Vagina (tissue), 2 donors: ENCODE data around the gene SYT5. TPM values are rescaled to one million over a fixed set of nuclear protein-coding genes. Genes with fewer than 3 reads are reported as not detected.

Source experiments
- DNase-seq, 2 donors: peaks; one replicate each; pipeline ENCODE4 v3.0.0-alpha.2; 2017; ENCODE audit errors: extremely low spot score in 2 of 2
- H3K27ac ChIP-seq: fragments of 200-600 bp; sonication (generic); one replicate; pipeline ENCODE4 v1.5.1; 2019
- H3K27me3 ChIP-seq: fragments of 200-600 bp; sonication (generic); one replicate; pipeline ENCODE4 v1.5.1; 2019
- H3K36me3 ChIP-seq, 2 donors: fragments of 200-600 bp; sonication (generic); one replicate each; pipeline ENCODE4 v1.5.1; 2017 to 2019
- H3K4me1 ChIP-seq: fragments of 200-600 bp; sonication (generic); one replicate; pipeline ENCODE4 v1.5.1; 2019
- H3K4me3 ChIP-seq, 2 donors: fragments of 200-600 bp; sonication (generic); 1 replicate in 1 of 2; 2 replicates in 1 of 2; pipeline ENCODE4 v1.5.1; 2016 to 2019
- H3K9me3 ChIP-seq: fragments of 200-600 bp; sonication (generic); one replicate; pipeline ENCODE4 v1.5.1; 2019
- CTCF ChIP-seq, 3 experiments: fragments of 450-650 bp in 2 of 3; fragments of 200-600 bp in 1 of 3; sonication (generic) in 1 of 3; IDR thresholded peaks; one replicate each; pipeline ENCODE4 v1.5.1; 2017 to 2019; ENCODE audit warnings: antibody characterized with exemption in 3 of 3, mild to moderate bottlenecking in 2 of 3, moderate library complexity in 2 of 3
- POLR2A ChIP-seq, 2 donors: fragments of 450-650 bp; IDR thresholded peaks; one replicate each; pipeline ENCODE4 v1.6.1; 2017; ENCODE audit warnings: antibody characterized with exemption in 2 of 2, mild to moderate bottlenecking in 2 of 2, moderate library complexity in 2 of 2
- POLR2AphosphoS5 ChIP-seq, 2 donors: sonication (generic); formaldehyde crosslinking; IDR thresholded peaks; one replicate each; pipeline ENCODE4 v1.9.0; 2017; ENCODE audit warnings: antibody characterized with exemption in 2 of 2, mild to moderate bottlenecking in 2 of 2, low read depth in 1 of 2; ENCODE audit not compliant: insufficient read depth in 1 of 2
- intact Hi-C: fragments of 100-400 bp; cut with DNase I; formaldehyde crosslinking; loops from one replicate; pipeline ENCODE4 v1.15.1; 2023
- total RNA-seq: library from RNA; depleted of rRNA; stranded (reverse); fragments of >200 nt; gene quantifications from one replicate; pipeline ENCODE4 v1.2.3, GENCODE V29; 2016

The SYT5 gene
- total RNA-seq, 1 donor from 2014 or later = not detected

GRCh38 chr19:55213547-55213946 lies 33.5 kb upstream of the SYT5 start:
- intact Hi-C loops = no loop called here
- H3K27ac ChIP-seq = no peak overlapping the region
- TF ChIP-seq CTCF (IDR thresholded peaks at IDR 0.05) (no peak), POLR2A (IDR thresholded peaks at IDR 0.05) (no peak), POLR2AphosphoS5 (IDR thresholded peaks at IDR 0.05; ENCODE audit: insufficient read depth in 1 of 2, low read depth in 1 of 2) (no peak)
- no peak overlapping the region for H3K4me3 ChIP-seq
- no peaks in the 10 kb centered on the region for H3K27me3 ChIP-seq
- H3K4me1 ChIP-seq = peaks cover 14% of the 10 kb centered on the region
- no peaks in the 10 kb centered on the region for H3K36me3 ChIP-seq
- DNase-seq = no peak
- H3K9me3 ChIP-seq = no peaks in the 10 kb centered on the region

- peaks cover 14% of the 10 kb centered on the region for H3K4me1 ChIP-seq
- no peaks in the 10 kb centered on the region for H3K9me3 ChIP-seq
- H3K27ac ChIP-seq = no peak overlapping the region
- no peak overlapping the region for H3K4me3 ChIP-seq
- DNase-seq = no peak
- no peaks in the 10 kb centered on the region for H3K36me3 ChIP-seq
- intact Hi-C loops = no loop called here
- no peaks in the 10 kb centered on the region for H3K27me3 ChIP-seq
- TF ChIP-seq POLR2AphosphoS5 (IDR thresholded peaks at IDR 0.05; ENCODE audit: insufficient read depth in 1 of 2, low read depth in 1 of 2) (no peak), POLR2A (IDR thresholded peaks at IDR 0.05) (no peak), CTCF (IDR thresholded peaks at IDR 0.05) (no peak)
Measured at GRCh38 chr19:55212447-55212846, 32.4 kb upstream of the SYT5 start.

DNA sequence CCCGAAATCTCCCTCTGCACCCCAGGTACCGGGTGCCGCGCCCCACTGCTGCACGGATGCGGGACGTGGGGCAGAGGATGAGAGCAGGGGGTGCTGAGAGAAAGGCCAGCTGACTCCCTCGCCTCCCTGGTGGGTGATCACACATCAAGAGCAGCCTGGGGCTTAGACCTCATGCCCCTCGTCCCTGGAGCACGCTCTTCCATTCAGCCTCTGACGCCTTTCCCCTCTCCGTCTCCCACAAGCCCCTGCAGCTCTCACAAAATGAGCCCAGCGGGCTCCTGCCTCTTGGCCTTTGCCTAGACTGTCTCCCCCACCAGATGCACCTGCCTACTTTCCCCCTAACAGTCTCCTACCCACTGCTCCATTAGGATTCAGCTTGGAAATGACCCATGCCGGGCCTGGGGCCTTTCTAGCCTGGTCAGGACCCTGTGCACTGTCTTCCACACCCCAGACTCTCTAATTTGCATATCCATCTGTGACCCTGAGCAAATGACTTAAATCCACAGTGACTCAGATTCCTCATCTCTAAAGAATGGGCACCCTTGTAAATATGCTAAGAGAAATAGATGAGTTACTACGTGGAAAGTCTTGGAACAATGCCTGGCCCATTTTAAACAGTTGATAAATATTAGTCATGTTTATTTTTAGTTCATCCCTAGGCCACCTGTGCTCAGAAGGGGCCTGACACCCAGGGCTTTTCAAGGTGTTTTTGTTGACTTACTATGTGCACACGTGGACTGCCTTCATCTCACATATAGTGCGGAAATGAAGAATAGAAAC lies 29.8 kb upstream of the SYT5 start:
- no peak overlapping the region for H3K27ac ChIP-seq
- peaks cover 9% of the 10 kb centered on the region for H3K4me1 ChIP-seq
- no peaks in the 10 kb centered on the region for H3K9me3 ChIP-seq
- no peak for DNase-seq
- intact Hi-C loops = no loop called here
- no peaks in the 10 kb centered on the region for H3K27me3 ChIP-seq
- H3K4me3 ChIP-seq = no peak overlapping the region
- no peaks in the 10 kb centered on the region for H3K36me3 ChIP-seq
- TF ChIP-seq POLR2AphosphoS5 (IDR thresholded peaks at IDR 0.05; ENCODE audit: insufficient read depth in 1 of 2, low read depth in 1 of 2) (no peak), POLR2A (IDR thresholded peaks at IDR 0.05) (no peak), CTCF (IDR thresholded peaks at IDR 0.05) (no peak)

DNA sequence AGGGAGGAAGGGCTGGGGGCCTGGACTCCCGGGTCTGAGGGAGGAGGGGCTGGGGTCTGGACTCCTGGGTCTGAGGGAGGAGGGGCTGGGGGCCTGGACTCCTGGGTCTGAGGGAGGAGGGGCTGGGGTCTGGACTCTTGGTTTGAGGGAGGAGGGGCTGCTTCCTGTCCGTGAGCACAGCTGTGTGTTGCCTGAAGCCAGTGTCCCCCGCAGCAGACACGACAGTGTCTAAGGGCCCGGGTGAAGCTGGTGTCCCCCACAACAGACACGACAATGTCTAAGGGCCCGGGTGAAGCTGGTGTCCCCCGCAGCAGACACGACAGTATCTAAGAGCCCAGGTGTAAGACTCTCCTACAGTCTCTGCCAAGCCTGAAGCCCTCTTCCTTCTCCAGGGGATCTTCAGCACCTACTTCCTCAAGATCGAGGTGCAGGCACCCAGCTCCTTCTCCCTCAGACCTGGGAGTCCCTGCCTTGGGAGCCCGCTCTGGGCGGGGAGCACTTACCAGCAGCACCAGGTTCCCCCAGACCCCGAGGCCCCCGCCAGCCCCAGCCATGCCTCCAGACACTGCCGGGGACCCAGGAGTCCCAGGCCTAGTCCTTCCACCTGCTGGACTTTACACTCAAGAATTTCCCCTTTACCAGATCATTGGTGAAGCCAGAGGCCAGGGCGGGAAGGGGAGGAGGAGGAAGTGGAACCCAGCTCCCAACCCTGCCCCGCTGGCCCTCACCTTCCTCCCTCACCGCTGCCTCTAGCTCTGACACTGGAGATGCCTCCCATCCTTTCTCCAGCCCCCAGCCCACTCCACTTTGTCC lies 29.0 kb upstream of the SYT5 start, which contains the start of gene PTPRH:
Gene PTPRH (minus strand): TSS at position 622 of the 813 bp plus-strand sequence. CDS start 68 bp downstream, at position 554.
- Histone ChIP-seq H3K4me1 (peaks cover 9% of the 10 kb centered on the region), H3K27me3 (no peaks in the 10 kb centered on the region), H3K4me3 (no peak within 1 kb of the TSS), H3K9me3 (no peaks in the 10 kb centered on the region), H3K36me3 (no peaks in the 10 kb centered on the region), H3K27ac (no peak within 1 kb of the TSS)
- TF ChIP-seq CTCF (IDR thresholded peaks at IDR 0.05) = no peak
- TF ChIP-seq POLR2A (IDR thresholded peaks at IDR 0.05) = no peak
- no peak for TF ChIP-seq POLR2AphosphoS5 (IDR thresholded peaks at IDR 0.05; ENCODE audit: insufficient read depth in 1 of 2, low read depth in 1 of 2)
- no peak for DNase-seq
- intact Hi-C loops = no loop called here
